Urinary bladder (tissue), 4 donors: Measurements from ENCODE around the gene FAM53B. TPM values are rescaled to one million over a fixed set of nuclear protein-coding genes. Genes with fewer than 3 reads are reported as not detected.

Experiments used
- DNase-seq: peaks from one replicate; pipeline ENCODE4 v3.0.0-alpha.2; 2015; ENCODE audit errors: extremely low spot score
- H3K27ac ChIP-seq: one replicate; pipeline ENCODE4 v1.5.1; 2013; ENCODE audit warnings: low read depth, mild to moderate bottlenecking, moderate library complexity
- H3K36me3 ChIP-seq: one replicate; pipeline ENCODE4 v1.6.1; 2013; ENCODE audit warnings: mild to moderate bottlenecking, moderate library complexity; ENCODE audit not compliant: insufficient read depth
- H3K4me1 ChIP-seq: one replicate; pipeline ENCODE4 v1.6.1; 2013; ENCODE audit warnings: mild to moderate bottlenecking, moderate library complexity; ENCODE audit not compliant: insufficient read depth
- H3K4me3 ChIP-seq: one replicate; pipeline ENCODE4 v1.5.1; 2013; ENCODE audit warnings: low read depth, low read length
- WGBS: extraction: QIAGEN DNeasy Blood & Tissue Kit; methylation state at CpG from one replicate; pipeline ENCODE4 v1.1.7; 2013; 5-methylcytosine and 5-hydroxymethylcytosine counted together
- polyA plus RNA-seq: library from polyadenylated mRNA; stranded (reverse); fragments of 200-250 nt; gene quantifications from one replicate; pipeline ENCODE4 v1.2.3, GENCODE V29; 2013
- small RNA-seq: library from RNA; depleted of rRNA; stranded (forward); fragments of <200 nt; gene quantifications from one replicate; pipeline ENCODE3, GENCODE V24; 2014
- total RNA-seq: library from RNA; depleted of rRNA; stranded (reverse); fragments of >200 nt; gene quantifications from one replicate; pipeline ENCODE4 v1.2.3, GENCODE V29; 2014
- donor health status: healthy with polysubstance abuse.
- donor health status: healthy.

FAM53B gene
- total and polyA plus RNA-seq, 2 donors = 15.9 to 19.8 TPM

DNA sequence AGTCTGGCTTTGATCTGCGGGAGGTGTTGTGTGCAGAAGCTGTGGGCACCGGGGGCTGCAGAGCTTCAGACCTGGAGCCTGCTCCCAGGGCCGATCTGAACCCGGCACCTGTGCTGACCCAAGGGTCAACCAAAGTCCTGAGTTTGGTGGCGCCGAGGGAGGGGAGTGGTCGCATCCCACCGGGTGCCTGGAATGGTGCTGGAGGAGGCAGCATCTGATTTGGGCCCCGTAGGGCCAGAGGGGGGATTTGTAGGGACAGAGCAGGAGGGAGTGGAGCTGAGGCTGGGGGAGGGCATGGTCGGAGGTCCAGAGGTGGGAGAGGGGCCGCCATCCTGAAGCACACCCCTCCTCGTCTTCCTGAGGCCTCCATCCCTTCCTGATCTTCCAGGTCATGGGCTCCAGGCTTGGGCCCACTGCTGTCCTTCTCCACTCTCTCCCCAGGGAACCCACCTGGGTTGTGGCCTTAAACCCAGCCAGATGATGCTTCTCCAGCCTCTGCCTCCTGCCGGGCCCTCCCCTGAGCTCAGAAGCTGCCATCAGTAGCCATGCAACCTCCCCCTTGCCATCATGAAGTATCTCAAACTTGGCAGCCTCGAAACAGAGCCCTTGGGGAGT lies 169.6 kb downstream of the FAM53B start:
- H3K36me3 ChIP-seq = no peaks in the 10 kb centered on the region
- H3K4me1 ChIP-seq = no peaks in the 10 kb centered on the region
- H3K4me3 ChIP-seq = no peak overlapping the region
- WGBS = 90% methylated on average over 14 of the region's 14 CpGs
- no peak for DNase-seq
- H3K27ac ChIP-seq = no peak overlapping the region

DNA sequence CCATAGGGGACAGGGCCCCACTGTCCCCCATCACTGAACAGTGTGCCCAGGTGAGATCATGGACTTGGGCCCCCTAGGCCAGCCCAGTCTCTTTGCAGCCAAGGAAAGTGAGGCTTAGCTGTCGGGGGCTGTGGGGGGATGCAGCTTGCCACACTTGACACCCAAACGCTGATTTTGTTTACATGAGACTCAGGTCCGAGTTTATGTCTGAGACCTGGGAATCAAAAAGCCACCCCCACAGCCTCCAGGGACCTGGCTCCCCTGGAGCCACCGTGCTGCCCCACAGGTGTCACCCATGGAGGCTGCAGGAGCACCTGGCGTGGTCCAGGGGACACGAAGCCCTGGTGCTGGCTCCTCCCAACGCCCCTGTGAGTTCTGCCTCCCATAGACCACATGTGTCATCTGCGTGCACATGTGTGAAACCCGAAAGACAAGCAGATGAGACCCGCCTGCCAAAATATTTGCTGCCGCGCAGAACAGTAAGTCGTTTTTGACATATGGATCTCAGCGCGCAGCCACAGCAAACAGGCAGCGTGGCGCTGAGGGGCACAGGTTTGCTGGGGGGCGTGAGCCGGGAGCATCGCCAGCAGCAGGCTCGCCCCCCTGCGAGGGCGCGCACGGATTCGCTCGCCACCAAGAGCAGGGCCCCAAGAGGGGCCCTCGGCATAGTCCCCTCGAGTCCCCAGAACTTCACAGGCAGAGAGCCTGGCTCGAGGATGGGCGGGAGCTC lies 170.3 kb downstream of the FAM53B start:
- WGBS = 90% methylated on average over 31 of the region's 31 CpGs

DNA sequence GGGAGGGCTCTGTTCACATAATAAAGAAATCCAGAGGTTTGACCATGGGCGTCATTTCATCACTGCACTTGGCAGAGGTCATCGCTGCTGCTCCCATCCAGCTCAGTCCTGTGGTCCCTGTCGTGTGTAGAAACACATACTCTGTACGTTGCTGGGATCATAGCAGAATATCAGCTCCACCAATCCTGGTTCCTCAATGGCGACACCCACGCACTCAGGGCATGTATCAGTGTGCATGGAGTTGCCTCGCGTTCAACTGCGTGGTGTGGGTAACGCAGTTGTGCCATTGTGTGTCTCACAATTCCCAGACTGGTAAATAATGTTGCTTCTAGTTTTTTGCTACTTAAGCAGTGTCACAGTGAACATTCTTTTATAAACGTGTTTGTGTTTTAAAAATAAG lies 171.4 kb downstream of the FAM53B start:
- H3K4me3 ChIP-seq = no peak overlapping the region
- no peaks in the 10 kb centered on the region for H3K4me1 ChIP-seq
- no peaks in the 10 kb centered on the region for H3K36me3 ChIP-seq
- no peak for DNase-seq
- H3K27ac ChIP-seq = no peak overlapping the region
- 87% methylated on average over 11 of the region's 11 CpGs for WGBS

More for the DNA sequence above, 170.3 kb downstream of the FAM53B start:
- H3K27ac ChIP-seq = no peak overlapping the region
- no peaks in the 10 kb centered on the region for H3K36me3 ChIP-seq
- no peak for DNase-seq
- no peaks in the 10 kb centered on the region for H3K4me1 ChIP-seq
- no peak overlapping the region for H3K4me3 ChIP-seq

DNA sequence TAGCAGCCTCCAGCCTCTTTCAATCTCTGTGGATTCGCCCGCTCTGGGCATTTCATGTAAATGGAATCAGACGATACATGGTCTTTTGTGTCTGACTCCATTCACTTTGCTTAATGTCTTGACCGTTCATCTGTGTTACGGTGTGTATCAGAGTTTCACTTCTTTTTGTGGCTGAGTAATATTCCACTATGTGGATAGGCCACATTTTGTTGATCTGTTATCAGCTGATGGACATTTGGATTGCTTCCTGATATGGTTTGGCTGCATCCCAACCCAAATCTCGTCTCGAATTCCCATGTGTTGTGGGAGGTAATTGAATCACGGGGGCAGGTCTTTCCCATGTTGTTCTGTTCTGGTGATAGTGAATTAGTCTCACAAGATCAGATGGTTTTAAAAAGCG lies 173.5 kb downstream of the FAM53B start:
- Histone ChIP-seq H3K36me3 (no peaks in the 10 kb centered on the region), H3K4me3 (no peak overlapping the region), H3K27ac (no peak overlapping the region), H3K4me1 (no peaks in the 10 kb centered on the region)
- WGBS = 88% methylated on average over 9 of the region's 9 CpGs
- DNase-seq = no peak

DNA sequence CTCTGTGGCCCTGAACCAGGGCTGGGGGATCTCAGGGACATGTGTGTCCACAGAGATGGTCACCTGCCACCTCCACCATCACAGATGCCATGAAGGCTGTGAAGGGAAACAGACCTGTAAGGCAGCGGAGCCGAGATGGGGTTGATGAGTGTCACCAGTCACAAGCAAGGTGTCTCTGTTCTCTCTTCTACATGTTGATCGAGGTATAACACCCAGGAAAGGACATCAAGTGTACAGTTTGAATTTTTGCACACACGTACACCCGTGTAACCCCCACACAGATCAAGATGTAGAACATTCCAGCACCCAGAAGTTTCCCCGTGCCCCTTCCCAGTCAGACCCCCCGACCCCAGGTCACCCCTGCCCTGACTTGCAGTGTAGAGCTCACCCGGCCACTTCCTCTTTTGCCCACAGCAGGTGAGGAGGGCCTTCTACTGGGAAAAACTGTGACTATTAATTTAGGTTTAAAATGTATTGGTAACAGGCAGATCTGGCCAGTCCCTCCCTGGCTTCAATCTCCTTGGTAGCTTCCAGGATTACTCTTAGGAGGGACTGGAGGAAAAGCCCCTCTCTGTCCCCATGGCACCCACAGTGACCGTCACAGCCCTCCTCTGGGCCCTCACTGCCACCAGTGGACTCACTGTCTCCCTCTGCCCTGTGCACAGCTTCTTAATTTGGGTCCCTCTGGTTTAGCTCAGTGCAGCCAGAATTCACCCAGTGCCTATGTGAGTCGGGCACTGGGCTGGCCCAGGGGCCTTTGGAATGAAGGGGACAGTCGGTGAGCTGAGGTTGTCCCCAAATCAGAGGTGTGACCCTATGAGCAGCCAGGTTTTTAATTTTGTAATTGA lies 174.3 kb downstream of the FAM53B start:
- WGBS = 91% methylated on average over 11 of the region's 11 CpGs
- H3K4me1 ChIP-seq = no peaks in the 10 kb centered on the region
- DNase-seq = no peak

More for the DNA sequence above, 174.3 kb downstream of the FAM53B start:
- Histone ChIP-seq H3K36me3 (no peaks in the 10 kb centered on the region), H3K27ac (no peak overlapping the region), H3K4me3 (no peak overlapping the region)

Small RNAs within 50 kb of the gene (small RNA-seq; reads per million reads assigned to genes)
- gene RF00019 = not detected

Other genes starting within 250 kb of the FAM53B start
- gene EEF1AKMT2, start 47.5 kb upstream of the FAM53B start, total RNA-seq = 65.9 TPM
- gene EEF1AKMT2, start 47.5 kb upstream of the FAM53B start, polyA plus RNA-seq = 12.1 TPM
- gene ABRAXAS2, start 57.4 kb upstream of the FAM53B start, total RNA-seq = 16.4 TPM
- gene ABRAXAS2, start 57.4 kb upstream of the FAM53B start, polyA plus RNA-seq = 11.2 TPM
- 53.0 TPM for gene ZRANB1, start 197.7 kb upstream of the FAM53B start, total RNA-seq
- 17.6 TPM for gene ZRANB1, start 197.7 kb upstream of the FAM53B start, polyA plus RNA-seq